BJ (cell line): ENCODE data around the gene AGTRAP. TPM values are rescaled to one million over a fixed set of nuclear protein-coding genes. Genes with fewer than 3 reads are reported as not detected.

ENCODE experiments used
- CTCF ChIA-PET: fragments of 350-600 bp; formaldehyde crosslinking; extraction: SDS; loops from one replicate; lab custom pipeline; 2021; ENCODE audit warnings: antibody characterized with exemption, inconsistent platforms; lab: Yijun Ruan, JAX
- POLR2A ChIA-PET: fragments of 300-600 bp; sonication (Branson Sonifier 250); formaldehyde crosslinking; extraction: SDS; loops from one replicate; lab custom pipeline; 2021; ENCODE audit warnings: antibody characterized with exemption; lab: Charles Lee
- DNase-seq: peaks from one replicate; pipeline ENCODE4 v3.0.0-alpha.2; 2011; ENCODE audit warnings: low read depth
- H3K27me3 ChIP-seq: 2 replicates; pipeline ENCODE4 v1.6.0; 2011; ENCODE audit warnings: low read length; ENCODE audit not compliant: control insufficient read depth, insufficient read depth
- H3K36me3 ChIP-seq: 2 replicates; pipeline ENCODE4 v1.5.1; 2011; ENCODE audit warnings: low read length; ENCODE audit not compliant: control insufficient read depth, insufficient read depth
- H3K4me3 ChIP-seq: 2 replicates; pipeline ENCODE4 v1.5.1; 2011; ENCODE audit warnings: low read depth, mild to moderate bottlenecking, control low read depth, low read length
- polyA plus RNA-seq: library from polyadenylated mRNA; depleted of rRNA; stranded (reverse); fragments of >200 nt; gene quantifications from 2 replicates; pipeline ENCODE4 v1.2.3, GENCODE V29; 2011
- TF ChIP-seq, protein P1 (sequence below): IDR thresholded peaks from 2 replicates; pipeline ENCODE4 v1.5.1; 2011; ENCODE audit warnings: low read depth, mild to moderate bottlenecking, control low read depth, inconsistent platforms, low read length, moderate library complexity; ENCODE audit not compliant: insufficient read depth

Gene AGTRAP
- polyA plus RNA-seq, 1 experiment, result 64.5 TPM

GRCh38 chr1:11740258-11741192 lies 4.6 kb downstream of the AGTRAP start:
- TF ChIP-seq, protein P1, sequence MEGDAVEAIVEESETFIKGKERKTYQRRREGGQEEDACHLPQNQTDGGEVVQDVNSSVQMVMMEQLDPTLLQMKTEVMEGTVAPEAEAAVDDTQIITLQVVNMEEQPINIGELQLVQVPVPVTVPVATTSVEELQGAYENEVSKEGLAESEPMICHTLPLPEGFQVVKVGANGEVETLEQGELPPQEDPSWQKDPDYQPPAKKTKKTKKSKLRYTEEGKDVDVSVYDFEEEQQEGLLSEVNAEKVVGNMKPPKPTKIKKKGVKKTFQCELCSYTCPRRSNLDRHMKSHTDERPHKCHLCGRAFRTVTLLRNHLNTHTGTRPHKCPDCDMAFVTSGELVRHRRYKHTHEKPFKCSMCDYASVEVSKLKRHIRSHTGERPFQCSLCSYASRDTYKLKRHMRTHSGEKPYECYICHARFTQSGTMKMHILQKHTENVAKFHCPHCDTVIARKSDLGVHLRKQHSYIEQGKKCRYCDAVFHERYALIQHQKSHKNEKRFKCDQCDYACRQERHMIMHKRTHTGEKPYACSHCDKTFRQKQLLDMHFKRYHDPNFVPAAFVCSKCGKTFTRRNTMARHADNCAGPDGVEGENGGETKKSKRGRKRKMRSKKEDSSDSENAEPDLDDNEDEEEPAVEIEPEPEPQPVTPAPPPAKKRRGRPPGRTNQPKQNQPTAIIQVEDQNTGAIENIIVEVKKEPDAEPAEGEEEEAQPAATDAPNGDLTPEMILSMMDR, result no peak
- POLR2A ChIA-PET, result no interaction called here
- H3K36me3 ChIP-seq, result no peaks in the 10 kb centered on the region
- CTCF ChIA-PET, result no interaction called here
- no peak overlapping the region for H3K4me3 ChIP-seq
- no peak for DNase-seq
- no peaks in the 10 kb centered on the region for H3K27me3 ChIP-seq

- DNase-seq, result no peak
- TF ChIP-seq, protein P1, result no peak
- CTCF ChIA-PET, result no interaction called here
- POLR2A ChIA-PET, result no interaction called here
- Histone ChIP-seq H3K4me3 (no peak overlapping the region), H3K27me3 (no peaks in the 10 kb centered on the region), H3K36me3 (no peaks in the 10 kb centered on the region)
These were observed 5.5 kb downstream of the AGTRAP start for GRCh38 chr1:11741482-11741881.

DNA sequence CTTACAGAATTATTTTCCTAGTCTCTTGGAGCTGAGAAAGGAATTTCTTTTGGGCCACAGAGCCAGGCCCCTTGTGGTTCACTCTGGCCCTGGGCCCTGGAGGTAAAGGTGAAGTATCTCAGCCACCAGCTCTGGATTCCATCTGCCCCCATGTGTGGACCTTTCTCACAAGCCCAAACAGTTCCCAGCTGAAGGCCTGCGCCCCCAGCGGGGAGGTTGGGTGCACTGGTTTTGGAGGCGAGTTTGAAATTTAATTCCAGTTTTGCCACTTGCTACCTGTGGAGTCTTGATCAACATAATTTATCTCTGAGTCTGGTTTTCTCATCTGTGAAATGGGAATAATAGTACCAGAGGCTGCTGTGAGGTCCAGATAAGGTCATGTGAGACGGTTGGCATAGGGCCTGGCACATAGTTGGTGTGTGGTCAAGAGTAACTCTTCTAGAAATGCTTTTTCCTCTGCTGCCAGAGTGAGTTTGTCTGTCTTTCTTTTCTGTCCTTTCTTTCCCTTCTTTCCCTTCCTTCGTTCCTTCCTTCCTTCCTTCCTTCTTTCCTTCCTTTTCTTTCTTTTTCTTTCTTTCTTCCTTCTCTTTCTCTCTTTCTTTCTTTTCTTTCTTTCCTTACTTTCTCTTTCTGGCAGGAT lies 6.1 kb downstream of the AGTRAP start:
- CTCF ChIA-PET, result no interaction called here
- TF ChIP-seq, protein P1, result no peak
- POLR2A ChIA-PET, result no interaction called here
- no peak overlapping the region for H3K4me3 ChIP-seq
- no peaks in the 10 kb centered on the region for H3K27me3 ChIP-seq
- DNase-seq, result no peak
- peaks cover under 1% of the 10 kb centered on the region; the same call in 1 of the 2 replicates for H3K36me3 ChIP-seq

GRCh38 chr1:11744287-11744686 lies 8.4 kb downstream of the AGTRAP start:
- CTCF ChIA-PET, result no interaction called here
- POLR2A ChIA-PET, result no interaction called here
- Histone ChIP-seq H3K27me3 (no peaks in the 10 kb centered on the region), H3K36me3 (peaks cover 13% of the 10 kb centered on the region), H3K4me3 (no peak overlapping the region)
- TF ChIP-seq, protein P1, result no peak
- no peak for DNase-seq

GRCh38 chr1:11746092-11746491 lies 10.2 kb downstream of the AGTRAP start:
- peaks cover 20% of the 10 kb centered on the region for H3K36me3 ChIP-seq
- POLR2A ChIA-PET, result no interaction called here
- no peak overlapping the region for H3K4me3 ChIP-seq
- TF ChIP-seq, protein P1, result no peak
- no peaks in the 10 kb centered on the region for H3K27me3 ChIP-seq
- DNase-seq, result no peak
- CTCF ChIA-PET, result no interaction called here
